Kidney epithelial cell (primary cell): ENCODE data around the gene SUCLG2. TPM values are rescaled to one million over a fixed set of nuclear protein-coding genes. Genes with fewer than 3 reads are reported as not detected.

Experiments
- DNase-seq: peaks from one replicate; pipeline ENCODE4 v3.0.0-alpha.2; 2010; ENCODE audit warnings: low read depth
- H3K27me3 ChIP-seq: 2 replicates; pipeline ENCODE4 v1.6.0; 2011; ENCODE audit warnings: low read length; ENCODE audit not compliant: control insufficient read depth, insufficient read depth
- H3K36me3 ChIP-seq: 2 replicates; pipeline ENCODE4 v1.5.1; 2011; ENCODE audit warnings: low read length; ENCODE audit not compliant: control insufficient read depth, insufficient read depth
- H3K4me3 ChIP-seq: 2 replicates; pipeline ENCODE4 v1.5.1; 2011; ENCODE audit warnings: low read depth, mild to moderate bottlenecking, control low read depth, low read length
- total RNA-seq: library from RNA; depleted of rRNA; stranded (reverse); fragments of >200 nt; gene quantifications from 2 replicates; pipeline ENCODE4 v1.2.3, GENCODE V29; 2015
- TF ChIP-seq, protein P1 (sequence below): IDR thresholded peaks from 2 replicates; pipeline ENCODE4 v1.5.1; 2011; ENCODE audit warnings: mild to moderate bottlenecking, moderate library complexity, low read length, control low read depth, inconsistent platforms; ENCODE audit not compliant: insufficient read depth, poor library complexity, severe bottlenecking

SUCLG2 gene
- total RNA-seq, 1 donor from 2014 or later = 38.1 TPM

DNA sequence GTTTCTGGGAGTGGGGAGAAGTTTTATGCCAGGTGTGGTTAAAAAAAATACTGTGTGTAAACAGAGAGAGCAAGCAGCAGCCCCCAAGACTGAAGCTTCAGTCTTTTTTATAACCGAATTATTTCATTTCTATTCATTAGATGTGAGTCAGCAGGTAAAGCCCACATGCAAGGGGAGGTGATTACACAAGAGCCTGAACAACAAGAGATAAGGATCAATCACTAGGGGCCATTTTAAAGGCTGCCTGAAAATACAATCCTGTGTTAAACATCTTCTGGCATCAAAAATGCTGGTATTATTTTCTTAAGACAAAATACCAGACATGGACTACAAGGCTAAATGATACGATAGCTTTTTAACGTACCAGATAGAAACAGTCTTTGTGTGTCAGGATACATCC lies 217.3 kb downstream of the SUCLG2 start:
- no peaks in the 10 kb centered on the region for H3K36me3 ChIP-seq
- H3K4me3 ChIP-seq = no peak overlapping the region
- DNase-seq = no peak
- H3K27me3 ChIP-seq = no peaks in the 10 kb centered on the region
- TF ChIP-seq, protein P1, sequence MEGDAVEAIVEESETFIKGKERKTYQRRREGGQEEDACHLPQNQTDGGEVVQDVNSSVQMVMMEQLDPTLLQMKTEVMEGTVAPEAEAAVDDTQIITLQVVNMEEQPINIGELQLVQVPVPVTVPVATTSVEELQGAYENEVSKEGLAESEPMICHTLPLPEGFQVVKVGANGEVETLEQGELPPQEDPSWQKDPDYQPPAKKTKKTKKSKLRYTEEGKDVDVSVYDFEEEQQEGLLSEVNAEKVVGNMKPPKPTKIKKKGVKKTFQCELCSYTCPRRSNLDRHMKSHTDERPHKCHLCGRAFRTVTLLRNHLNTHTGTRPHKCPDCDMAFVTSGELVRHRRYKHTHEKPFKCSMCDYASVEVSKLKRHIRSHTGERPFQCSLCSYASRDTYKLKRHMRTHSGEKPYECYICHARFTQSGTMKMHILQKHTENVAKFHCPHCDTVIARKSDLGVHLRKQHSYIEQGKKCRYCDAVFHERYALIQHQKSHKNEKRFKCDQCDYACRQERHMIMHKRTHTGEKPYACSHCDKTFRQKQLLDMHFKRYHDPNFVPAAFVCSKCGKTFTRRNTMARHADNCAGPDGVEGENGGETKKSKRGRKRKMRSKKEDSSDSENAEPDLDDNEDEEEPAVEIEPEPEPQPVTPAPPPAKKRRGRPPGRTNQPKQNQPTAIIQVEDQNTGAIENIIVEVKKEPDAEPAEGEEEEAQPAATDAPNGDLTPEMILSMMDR = no peak

DNA sequence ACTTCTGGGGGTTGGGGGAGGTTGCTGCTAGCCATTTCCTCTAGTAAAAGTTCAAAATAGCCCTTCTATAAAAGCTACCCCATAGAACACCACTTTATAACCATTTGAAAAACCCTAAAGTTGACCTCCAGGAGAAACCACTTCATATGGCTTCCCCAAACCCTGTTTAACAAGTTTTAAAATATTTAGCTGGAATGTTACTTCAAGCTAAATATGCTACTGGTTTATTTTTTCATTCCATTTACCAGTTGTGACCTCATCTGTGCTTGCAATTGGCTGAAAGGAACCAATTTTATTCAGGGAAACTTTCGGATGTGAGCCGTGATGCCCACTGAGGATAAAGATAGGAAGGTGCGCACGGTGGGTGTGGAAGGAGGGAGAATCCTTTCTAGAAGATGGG lies 221.3 kb downstream of the SUCLG2 start:
- TF ChIP-seq, protein P1 = no peak
- no peaks in the 10 kb centered on the region for H3K36me3 ChIP-seq
- H3K4me3 ChIP-seq = no peak overlapping the region
- DNase-seq = no peak
- H3K27me3 ChIP-seq = no peaks in the 10 kb centered on the region

DNA sequence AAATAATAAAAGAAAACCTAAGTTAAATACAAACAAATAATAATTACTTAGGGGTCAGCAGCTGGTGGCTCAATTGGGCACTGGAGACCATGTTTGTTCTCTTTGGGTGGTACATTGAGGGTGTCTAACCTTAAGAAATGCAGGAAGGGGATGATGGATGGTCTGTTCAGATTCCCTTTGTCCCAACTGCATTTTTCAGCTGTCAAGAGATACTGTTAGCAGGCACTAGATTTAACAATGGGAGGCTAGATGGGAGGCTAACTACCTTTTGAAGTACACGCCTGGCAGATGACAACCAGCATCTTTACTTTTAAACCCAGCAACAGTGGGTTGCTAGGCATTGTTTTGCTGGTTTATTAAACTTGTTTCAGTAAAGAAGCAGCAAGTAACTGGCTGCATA lies 222.5 kb downstream of the SUCLG2 start:
- no peak for DNase-seq
- Histone ChIP-seq H3K27me3 (no peaks in the 10 kb centered on the region), H3K36me3 (no peaks in the 10 kb centered on the region), H3K4me3 (no peak overlapping the region)
- TF ChIP-seq, protein P1 = no peak

DNA sequence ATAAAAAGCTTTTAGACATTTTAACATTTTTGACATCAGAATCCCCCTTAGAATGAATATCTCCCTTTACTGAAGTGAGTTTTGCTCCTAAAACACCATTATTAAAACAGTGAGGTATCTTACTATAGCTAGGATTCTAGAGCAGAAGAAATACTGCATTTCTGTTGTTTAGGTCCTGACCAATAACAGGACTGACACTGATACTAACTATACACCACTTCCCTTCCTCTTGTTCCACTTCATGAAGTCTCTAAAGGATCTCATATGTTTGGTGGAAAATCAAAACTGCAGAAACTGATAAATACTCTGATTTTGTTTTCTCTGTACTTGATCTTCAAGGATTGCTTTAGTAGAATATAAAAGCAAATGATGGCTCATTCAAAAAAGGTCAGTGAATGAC lies 230.7 kb downstream of the SUCLG2 start:
- no peaks in the 10 kb centered on the region for H3K27me3 ChIP-seq
- H3K36me3 ChIP-seq = no peaks in the 10 kb centered on the region
- no peak for DNase-seq
- TF ChIP-seq, protein P1 = no peak
- H3K4me3 ChIP-seq = no peak overlapping the region

DNA sequence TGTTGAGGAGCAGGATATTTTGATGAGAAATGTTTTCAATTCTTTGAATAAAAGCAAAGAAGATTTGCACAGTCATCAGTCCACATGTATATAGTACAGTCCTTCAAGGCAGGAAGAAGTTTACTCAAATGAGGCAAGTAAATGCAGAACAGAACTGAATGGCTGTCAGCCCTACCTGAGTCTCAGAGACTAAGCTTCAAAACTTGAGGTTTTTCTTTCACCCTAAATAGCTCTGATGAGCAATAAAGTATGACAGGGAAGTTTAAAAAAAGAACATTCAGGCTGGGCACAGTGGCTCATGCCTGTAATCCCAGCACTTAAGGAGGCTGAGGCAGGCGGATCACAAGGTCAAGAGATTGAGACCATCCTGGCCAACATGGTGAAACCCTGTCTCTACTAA lies 232.5 kb downstream of the SUCLG2 start:
- H3K4me3 ChIP-seq = no peak overlapping the region
- no peaks in the 10 kb centered on the region for H3K27me3 ChIP-seq
- TF ChIP-seq, protein P1 = no peak
- no peak for DNase-seq
- no peaks in the 10 kb centered on the region for H3K36me3 ChIP-seq

DNA sequence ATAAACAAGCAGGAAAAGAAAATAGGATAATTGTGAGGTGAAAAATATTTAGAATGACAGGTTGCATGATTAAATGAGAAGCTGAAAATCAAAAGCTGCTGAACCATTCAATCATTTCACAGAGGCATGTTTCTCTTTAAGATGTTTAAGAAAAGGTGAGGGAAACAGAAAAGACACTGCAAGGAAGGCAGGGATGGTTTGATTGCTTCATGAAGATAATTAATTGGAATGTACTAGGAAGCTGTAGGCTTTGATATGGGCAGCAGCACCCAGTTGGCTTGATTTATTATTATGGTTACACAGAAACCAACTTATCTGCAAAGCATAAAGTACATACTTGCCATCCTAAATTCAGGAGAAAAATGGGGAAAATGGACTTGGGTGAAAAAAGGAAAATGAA lies 234.6 kb downstream of the SUCLG2 start:
- no peak overlapping the region for H3K4me3 ChIP-seq
- TF ChIP-seq, protein P1 = no peak
- H3K27me3 ChIP-seq = no peaks in the 10 kb centered on the region
- no peak for DNase-seq
- no peaks in the 10 kb centered on the region for H3K36me3 ChIP-seq
